HG02970 (cell line): ENCODE results near the gene ADK.

Source experiments
- ATAC-seq: cut with Tn5 transposase; IDR thresholded peaks from one replicate; pipeline ENCODE4 v1.9.1; 2021; ENCODE audit warnings: mild to moderate bottlenecking, moderate library complexity, moderate number of reproducible peaks; ENCODE audit not compliant: unreplicated experiment, low FRiP score

ADK gene

DNA sequence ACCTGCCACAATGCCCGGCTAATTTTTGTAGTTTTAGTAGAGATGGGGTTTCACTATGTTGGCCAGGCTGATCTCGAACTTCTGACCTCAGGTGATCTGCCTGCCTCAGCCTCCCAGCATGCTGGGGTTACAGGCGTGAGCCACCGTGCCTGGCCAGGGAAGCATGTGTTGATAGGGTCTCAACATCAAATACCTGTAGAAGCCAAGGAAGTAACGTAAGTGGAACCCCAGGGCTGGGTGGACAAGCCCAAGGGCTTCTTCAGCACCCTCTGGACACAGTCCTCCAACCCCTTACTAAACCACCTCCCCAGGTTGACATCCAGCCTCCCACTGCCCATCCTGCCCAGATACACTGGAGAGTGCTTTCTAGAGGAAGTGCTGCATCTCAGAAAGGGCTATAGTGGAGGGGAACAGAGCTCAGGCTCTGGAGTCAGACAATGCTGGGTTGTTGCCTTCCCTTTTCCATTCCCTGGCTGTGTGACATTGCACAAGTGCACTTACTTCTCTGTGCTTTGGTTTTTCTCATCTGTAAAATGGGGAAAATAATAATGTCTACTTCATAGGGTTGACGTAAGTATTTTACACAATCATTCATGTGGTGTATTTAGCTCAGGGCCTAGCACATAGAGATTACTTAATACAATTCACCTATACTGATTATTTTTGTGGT is 601.5 kb downstream of the ADK start:
- no peak for ATAC-seq

DNA sequence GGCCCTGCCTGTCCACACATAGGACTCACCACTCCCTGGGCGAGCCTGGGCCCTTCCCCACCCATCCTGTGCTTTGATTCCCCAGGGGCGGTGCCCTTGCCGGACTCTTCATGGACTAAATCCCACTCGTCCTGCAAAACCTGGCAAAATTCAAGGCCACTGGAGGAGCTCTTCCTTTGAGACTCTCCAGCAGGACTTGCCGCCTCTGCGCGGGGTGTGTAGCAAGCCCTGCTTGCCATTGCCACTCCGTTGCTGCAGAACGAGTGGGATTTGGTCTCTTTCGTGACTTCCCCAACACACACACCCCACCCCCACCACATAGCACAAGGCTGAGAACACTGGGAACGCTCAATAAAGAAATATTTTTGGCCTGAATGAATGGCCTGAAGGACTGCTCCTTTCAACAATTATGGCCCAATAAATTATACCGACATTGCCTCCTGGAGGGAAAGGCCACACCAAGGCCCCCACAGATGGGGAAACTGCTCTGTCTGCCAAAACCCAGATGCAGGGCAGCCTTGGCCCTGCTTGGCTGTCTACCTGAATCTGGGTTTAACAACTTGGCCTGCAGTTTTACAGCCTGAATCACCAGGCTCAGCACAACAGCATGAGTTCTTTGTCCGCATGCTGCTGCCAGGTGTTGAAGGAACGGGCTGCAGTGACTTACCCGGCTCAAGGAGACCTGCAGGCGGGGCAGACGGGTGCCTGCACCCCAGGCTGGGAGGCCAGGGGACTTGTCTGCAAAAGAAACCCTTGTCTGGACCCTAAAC is 602.6 kb downstream of the ADK start:
- ATAC-seq, result no peak

DNA sequence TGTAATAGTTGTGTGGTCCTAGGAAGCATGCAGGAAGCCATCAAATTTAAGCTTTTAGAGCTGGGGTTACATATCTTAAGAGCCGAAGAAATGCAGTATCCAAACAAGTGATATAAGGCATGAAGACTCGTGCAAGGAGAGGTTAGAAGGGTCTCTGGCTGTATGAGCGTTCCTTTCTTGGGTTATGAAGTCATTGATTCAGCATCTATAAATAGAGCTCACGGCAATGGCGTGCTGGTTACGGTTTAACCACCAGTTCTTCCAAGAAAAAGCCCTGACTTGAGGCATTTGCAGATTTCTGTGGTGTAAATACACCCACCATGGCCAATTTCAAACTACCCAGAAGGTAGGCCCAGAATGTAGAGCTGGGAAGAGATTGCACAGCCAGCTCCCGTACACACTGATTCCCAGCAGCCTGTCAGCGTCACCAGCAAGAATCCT is 603.4 kb downstream of the ADK start:
- no peak for ATAC-seq

DNA sequence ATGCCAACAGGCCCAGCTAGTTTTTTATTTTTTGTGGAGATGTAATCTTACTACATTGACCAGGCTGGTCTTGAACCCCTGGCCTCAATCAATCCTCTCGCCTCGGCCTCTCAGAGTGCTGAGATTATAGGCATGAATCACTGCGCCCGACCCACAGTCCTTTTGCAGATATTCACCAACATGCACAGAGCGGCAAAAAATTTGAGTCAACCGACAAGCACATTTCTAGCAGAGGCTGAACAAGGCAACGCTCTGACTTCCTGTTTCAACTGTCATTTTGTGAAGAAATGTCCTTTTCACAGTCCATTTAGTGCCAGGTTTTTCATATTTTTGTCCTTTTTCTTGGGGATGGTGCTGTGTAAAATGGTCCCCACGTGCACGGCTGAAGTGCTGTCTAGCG is 604.3 kb downstream of the ADK start:
- no peak for ATAC-seq
